ENCODE measurements around the gene CD151.

The CD151 gene

DNA sequence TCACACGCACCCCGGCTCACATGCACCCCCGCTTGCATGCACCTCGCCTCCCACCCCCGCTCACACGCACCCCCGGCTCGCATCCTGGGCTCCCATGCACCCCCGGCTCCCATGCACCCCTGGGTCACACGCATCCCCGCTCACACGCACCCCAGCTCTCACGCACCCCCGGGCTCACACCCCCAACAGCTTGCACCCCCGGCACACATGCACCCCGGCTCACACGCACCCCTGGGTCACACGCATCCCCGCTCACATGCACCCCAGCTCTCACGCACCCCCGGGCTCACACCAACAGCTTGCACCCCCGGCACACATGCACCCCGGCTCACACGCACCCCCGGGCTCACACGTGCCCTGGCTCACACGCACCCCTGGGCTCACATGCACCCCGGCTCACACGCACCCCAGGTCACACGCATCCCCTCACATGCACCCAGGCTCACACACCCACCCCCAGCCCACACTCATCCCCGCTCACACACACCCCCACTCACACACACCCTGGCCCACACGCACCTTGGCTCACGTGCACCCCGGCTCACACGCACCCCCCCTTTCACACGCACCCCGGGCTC lies 26.1 kb downstream of the CD151 start:
- no peaks in the 10 kb centered on the region for H3K27me3 ChIP-seq (replicated peaks; ENCODE audit: control insufficient read depth, insufficient read depth, low read length, poor library complexity, severe bottlenecking)
- H3K9me3 ChIP-seq (ENCODE audit: control insufficient read depth, low read length) = no peaks in the 10 kb centered on the region
- H3K36me3 ChIP-seq (ENCODE audit: control insufficient read depth, insufficient read depth, low read length) = no peaks in the 10 kb centered on the region
- DNase-seq = no peak
- no peaks in the 10 kb centered on the region for H3K4me1 ChIP-seq (ENCODE audit: control insufficient read depth, insufficient read depth, low read length, poor library complexity, severe bottlenecking)
- H3K4me3 ChIP-seq (ENCODE audit: insufficient read depth, low read depth, low read length, poor library complexity, severe bottlenecking) = no peak overlapping the region
- H3K27ac ChIP-seq (ENCODE audit: insufficient read depth, low read length, poor library complexity, severe bottlenecking) = no peak overlapping the region

DNA sequence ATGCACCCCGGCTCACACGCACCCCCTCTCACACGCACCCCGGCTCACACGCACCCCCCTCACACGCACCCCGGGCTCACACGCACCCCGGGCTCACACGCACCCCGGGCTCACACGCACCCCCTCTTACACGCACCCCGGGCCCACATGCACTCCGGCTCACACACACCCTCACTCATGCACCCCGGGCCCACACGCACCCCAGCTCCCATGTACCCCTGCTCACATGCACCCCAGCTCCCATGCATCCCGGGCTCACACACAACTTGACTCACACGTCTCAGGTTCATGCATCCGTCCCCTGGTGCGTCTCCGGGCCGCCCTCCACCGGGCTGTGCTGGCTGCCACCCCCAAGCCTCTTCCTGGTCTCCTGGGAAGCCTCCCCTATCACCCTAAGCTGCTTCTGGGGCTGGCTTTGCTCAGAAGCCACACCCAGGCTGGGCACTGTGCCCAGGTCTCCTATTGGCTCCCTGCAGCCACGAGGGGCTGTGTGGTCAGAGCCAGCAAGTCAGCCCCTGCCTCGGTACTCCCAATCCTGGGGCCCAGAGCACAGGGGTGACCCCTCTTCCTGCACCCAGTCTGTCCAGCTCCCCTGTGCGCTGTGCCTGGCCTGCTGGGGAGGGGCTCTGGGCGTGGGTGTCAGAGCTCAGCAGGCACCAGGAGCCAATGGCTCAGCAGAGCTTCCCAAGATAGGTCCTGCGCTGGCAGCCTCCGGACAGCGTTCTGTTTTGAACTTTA lies 26.8 kb downstream of the CD151 start:
- Histone ChIP-seq H3K4me1 (ENCODE audit: control insufficient read depth, insufficient read depth, low read length, poor library complexity, severe bottlenecking) (no peaks in the 10 kb centered on the region), H3K36me3 (ENCODE audit: control insufficient read depth, insufficient read depth, low read length) (no peaks in the 10 kb centered on the region), H3K9me3 (ENCODE audit: control insufficient read depth, low read length) (no peaks in the 10 kb centered on the region), H3K27ac (ENCODE audit: insufficient read depth, low read length, poor library complexity, severe bottlenecking) (no peak overlapping the region), H3K4me3 (ENCODE audit: insufficient read depth, low read depth, low read length, poor library complexity, severe bottlenecking) (no peak overlapping the region), H3K27me3 (replicated peaks; ENCODE audit: control insufficient read depth, insufficient read depth, low read length, poor library complexity, severe bottlenecking) (no peaks in the 10 kb centered on the region)
- no peak for DNase-seq

DNA sequence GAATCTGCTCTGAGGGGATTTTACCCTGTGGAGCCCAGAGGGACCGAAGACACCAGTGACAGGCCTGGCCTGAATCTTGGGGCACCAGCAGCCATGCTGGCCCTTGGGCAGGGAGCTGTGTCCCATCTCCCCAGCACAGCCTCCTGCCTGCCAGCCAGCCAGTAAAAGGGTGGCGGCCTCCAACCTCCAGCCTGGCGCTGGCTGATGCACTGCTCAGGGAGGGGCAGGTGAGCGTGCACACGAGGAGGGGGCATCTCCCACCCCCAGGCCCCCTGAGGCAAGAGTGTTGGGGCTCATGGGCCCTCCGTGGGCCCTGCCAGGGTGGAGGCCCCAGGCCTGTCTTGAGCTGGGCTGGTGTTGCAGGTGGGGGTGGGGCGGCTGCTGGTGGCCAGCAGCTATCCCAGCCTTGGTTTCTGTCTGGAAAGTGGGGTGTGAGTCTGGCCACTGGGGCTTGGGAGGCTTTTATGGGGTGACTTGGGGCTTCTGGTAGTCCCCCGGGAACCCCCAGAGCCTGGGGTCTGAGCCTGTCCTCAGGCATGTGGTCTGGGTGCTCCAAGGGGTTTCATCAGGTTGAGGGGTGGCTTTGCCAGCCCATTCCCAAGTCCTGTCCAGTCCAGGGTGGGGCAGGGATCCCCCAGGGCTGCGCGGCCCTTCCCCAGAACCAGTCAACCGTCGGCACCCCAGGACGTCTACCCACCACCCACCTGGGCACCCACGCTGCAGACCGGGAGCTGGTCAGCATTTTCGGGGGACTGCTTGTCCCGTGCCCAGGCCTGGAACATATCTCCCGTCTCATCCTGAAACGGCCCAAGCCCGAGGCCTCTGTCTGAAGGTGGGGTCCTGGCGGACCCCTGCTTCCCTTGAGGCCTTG lies 27.7 kb downstream of the CD151 start:
- Histone ChIP-seq H3K36me3 (ENCODE audit: control insufficient read depth, insufficient read depth, low read length) (no peaks in the 10 kb centered on the region), H3K4me1 (ENCODE audit: control insufficient read depth, insufficient read depth, low read length, poor library complexity, severe bottlenecking) (no peaks in the 10 kb centered on the region), H3K4me3 (ENCODE audit: insufficient read depth, low read depth, low read length, poor library complexity, severe bottlenecking) (no peak overlapping the region), H3K27ac (ENCODE audit: insufficient read depth, low read length, poor library complexity, severe bottlenecking) (no peak overlapping the region), H3K9me3 (ENCODE audit: control insufficient read depth, low read length) (no peaks in the 10 kb centered on the region), H3K27me3 (replicated peaks; ENCODE audit: control insufficient read depth, insufficient read depth, low read length, poor library complexity, severe bottlenecking) (no peaks in the 10 kb centered on the region)
- no peak for DNase-seq

DNA sequence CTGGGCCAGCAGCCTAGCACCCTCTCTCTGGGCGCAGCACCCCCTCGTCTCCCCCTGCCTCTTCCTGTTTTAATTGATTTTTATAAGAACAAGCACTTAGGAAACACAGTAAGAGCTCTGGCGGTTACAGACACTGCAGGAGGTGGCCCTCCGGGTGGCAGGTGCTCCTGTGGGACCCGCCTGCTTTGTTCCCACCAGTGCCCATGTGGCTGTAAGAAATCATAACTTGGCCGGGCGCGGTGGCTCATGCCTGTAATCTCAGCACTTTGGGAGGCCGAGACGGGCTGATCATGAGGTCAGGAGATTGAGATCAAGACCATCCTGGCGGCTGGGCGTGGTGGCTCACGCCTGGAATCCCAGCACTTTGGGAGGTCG lies 28.3 kb downstream of the CD151 start:
- DNase-seq = no peak
- Histone ChIP-seq H3K4me3 (ENCODE audit: insufficient read depth, low read depth, low read length, poor library complexity, severe bottlenecking) (no peak overlapping the region), H3K36me3 (ENCODE audit: control insufficient read depth, insufficient read depth, low read length) (no peaks in the 10 kb centered on the region), H3K27ac (ENCODE audit: insufficient read depth, low read length, poor library complexity, severe bottlenecking) (no peak overlapping the region), H3K27me3 (replicated peaks; ENCODE audit: control insufficient read depth, insufficient read depth, low read length, poor library complexity, severe bottlenecking) (no peaks in the 10 kb centered on the region), H3K9me3 (ENCODE audit: control insufficient read depth, low read length) (no peaks in the 10 kb centered on the region), H3K4me1 (ENCODE audit: control insufficient read depth, insufficient read depth, low read length, poor library complexity, severe bottlenecking) (no peaks in the 10 kb centered on the region)

DNA sequence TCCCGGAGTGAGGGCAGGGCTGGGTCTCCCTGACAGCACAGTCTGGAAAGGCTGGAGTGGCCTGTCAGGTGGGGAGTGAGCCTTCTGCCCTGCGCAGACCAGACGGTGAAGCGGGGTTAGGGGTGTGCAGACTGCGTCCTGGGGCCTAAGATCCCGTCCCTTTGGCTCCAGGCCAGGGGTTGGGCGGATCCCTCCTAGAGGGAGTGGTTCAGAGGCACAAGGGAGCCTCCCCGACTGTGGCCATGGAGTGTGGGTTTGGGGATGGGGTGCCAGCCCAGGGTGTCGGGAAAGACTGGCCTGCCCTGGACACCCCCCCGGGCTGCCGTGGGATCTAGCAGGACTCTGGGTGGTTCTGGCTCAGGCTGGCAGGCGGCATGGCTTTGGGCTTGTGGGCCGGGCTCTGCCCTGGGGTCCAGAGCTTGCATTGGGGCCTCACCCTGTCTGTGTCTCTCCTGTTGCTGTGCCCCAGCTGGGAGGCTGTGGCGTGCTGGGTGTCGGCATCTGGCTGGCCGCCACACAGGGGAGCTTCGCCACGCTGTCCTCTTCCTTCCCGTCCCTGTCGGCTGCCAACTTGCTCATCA lies 29.4 kb downstream of the CD151 start:
- Histone ChIP-seq H3K4me3 (ENCODE audit: insufficient read depth, low read depth, low read length, poor library complexity, severe bottlenecking) (no peak overlapping the region), H3K9me3 (ENCODE audit: control insufficient read depth, low read length) (no peaks in the 10 kb centered on the region), H3K27ac (ENCODE audit: insufficient read depth, low read length, poor library complexity, severe bottlenecking) (no peak overlapping the region), H3K4me1 (ENCODE audit: control insufficient read depth, insufficient read depth, low read length, poor library complexity, severe bottlenecking) (no peaks in the 10 kb centered on the region), H3K36me3 (ENCODE audit: control insufficient read depth, insufficient read depth, low read length) (no peaks in the 10 kb centered on the region), H3K27me3 (replicated peaks; ENCODE audit: control insufficient read depth, insufficient read depth, low read length, poor library complexity, severe bottlenecking) (no peaks in the 10 kb centered on the region)
- DNase-seq = no peak

DNA sequence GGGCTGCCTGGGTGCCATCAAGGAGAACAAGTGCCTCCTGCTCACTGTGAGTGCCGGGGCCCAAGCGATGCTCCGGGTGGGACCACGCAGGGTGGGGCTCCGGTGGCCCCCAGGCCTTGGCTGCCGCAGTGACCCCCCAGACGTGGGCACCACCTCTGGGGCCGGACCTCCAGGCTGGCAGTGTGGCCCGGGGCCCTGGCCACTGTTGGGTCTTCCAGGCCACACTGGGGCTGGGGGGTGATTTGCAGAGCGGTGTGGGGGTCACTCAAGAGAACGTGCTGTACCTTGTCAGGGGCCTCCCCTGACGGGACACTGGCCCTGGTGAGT lies 29.9 kb downstream of the CD151 start:
- no peak overlapping the region for H3K4me3 ChIP-seq (ENCODE audit: insufficient read depth, low read depth, low read length, poor library complexity, severe bottlenecking)
- H3K27me3 ChIP-seq (replicated peaks; ENCODE audit: control insufficient read depth, insufficient read depth, low read length, poor library complexity, severe bottlenecking) = no peaks in the 10 kb centered on the region
- no peak overlapping the region for H3K27ac ChIP-seq (ENCODE audit: insufficient read depth, low read length, poor library complexity, severe bottlenecking)
- H3K36me3 ChIP-seq (ENCODE audit: control insufficient read depth, insufficient read depth, low read length) = no peaks in the 10 kb centered on the region
- no peaks in the 10 kb centered on the region for H3K9me3 ChIP-seq (ENCODE audit: control insufficient read depth, low read length)
- DNase-seq = no peak
- no peaks in the 10 kb centered on the region for H3K4me1 ChIP-seq (ENCODE audit: control insufficient read depth, insufficient read depth, low read length, poor library complexity, severe bottlenecking)

DNA sequence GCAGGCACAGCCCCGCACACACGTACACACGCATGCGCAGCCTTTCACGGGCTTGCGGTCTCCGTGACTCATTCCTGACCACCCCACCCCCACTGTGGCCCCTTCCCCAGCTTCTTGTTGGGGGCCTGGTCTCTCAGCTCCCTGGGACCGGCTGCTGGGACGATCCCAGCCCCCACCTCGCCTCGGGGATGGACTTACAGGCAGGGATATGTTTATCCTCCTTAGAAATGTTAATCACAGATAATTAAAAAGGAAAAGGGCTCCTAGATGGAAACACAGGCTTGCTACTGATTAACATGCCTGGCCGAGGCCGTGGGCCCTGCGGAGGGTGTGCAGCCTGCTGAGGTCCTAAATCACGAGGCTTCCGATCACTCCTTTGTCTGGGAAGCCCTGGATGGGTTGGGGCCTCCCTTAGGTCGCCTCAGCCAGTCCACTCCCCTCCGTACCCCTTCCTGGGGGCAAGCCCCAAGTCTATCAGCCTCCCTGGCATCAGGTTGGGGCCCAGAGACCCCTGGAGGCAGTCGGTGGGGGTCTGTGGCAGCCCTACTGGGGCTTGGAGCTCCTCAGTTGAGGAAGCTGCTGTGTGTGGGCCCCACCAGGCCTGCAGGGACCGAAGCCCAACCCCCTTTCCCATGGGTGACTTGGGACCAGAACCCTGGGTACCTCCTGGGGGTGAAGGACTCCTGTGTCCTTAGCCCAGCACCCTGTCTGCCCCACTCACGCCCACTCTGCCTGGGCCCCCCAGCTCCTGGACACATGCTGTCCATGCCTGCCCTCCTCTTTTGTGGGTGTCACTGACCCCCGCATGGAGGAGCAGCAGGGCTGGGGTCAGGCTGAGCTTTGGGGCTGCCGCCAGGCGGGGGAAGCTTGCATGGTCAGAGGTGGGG lies 30.5 kb downstream of the CD151 start:
- Histone ChIP-seq H3K4me3 (ENCODE audit: insufficient read depth, low read depth, low read length, poor library complexity, severe bottlenecking) (no peak overlapping the region), H3K27ac (ENCODE audit: insufficient read depth, low read length, poor library complexity, severe bottlenecking) (no peak overlapping the region), H3K36me3 (ENCODE audit: control insufficient read depth, insufficient read depth, low read length) (no peaks in the 10 kb centered on the region), H3K9me3 (ENCODE audit: control insufficient read depth, low read length) (no peaks in the 10 kb centered on the region), H3K27me3 (replicated peaks; ENCODE audit: control insufficient read depth, insufficient read depth, low read length, poor library complexity, severe bottlenecking) (no peaks in the 10 kb centered on the region), H3K4me1 (ENCODE audit: control insufficient read depth, insufficient read depth, low read length, poor library complexity, severe bottlenecking) (no peaks in the 10 kb centered on the region)
- DNase-seq = no peak

DNA sequence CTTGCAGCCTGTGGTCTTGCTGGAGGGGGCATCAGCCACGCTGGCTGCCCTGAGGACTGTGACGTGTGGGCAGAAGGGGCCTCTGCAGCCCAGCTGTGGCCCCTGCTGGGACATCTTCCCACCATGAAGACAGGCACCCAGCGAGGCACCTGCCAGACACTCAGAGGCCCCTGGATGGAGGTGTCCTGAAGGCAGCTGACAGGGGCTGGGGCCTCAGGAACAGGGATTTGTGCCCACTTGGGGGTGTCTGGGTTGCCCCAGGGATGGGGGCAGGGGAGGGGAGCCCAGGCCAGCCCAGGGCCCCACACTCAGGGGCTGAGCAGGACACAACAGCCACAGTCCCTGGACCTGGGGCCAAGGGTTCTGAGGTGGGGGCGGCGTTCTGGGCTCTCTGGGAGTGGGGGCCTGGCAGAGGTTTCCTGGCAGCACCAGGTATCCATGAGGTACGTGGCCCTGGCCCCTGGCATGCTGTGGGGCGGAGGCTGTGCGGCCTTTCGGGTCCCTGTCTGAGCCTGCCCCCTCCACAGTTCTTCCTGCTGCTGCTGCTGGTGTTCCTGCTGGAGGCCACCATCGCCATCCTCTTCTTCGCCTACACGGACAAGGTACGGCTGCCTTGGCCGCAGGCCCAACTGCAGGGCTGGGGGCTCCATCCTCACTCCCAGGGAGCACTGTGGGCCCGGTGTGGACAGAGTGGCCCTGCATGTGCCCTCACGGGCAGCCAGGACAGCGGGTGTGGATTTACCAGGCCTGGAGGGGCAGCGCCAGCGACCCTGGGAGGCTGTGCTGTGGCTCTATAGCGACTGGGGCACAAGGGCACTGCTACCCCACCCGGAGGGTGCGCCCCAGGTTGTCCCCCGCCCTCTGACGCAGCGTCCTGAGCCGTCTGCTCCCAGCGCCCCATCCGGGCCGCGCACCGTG lies 31.4 kb downstream of the CD151 start:
- H3K27ac ChIP-seq (ENCODE audit: insufficient read depth, low read length, poor library complexity, severe bottlenecking) = no peak overlapping the region
- no peaks in the 10 kb centered on the region for H3K36me3 ChIP-seq (ENCODE audit: control insufficient read depth, insufficient read depth, low read length)
- H3K4me3 ChIP-seq (ENCODE audit: insufficient read depth, low read depth, low read length, poor library complexity, severe bottlenecking) = no peak overlapping the region
- H3K9me3 ChIP-seq (ENCODE audit: control insufficient read depth, low read length) = no peaks in the 10 kb centered on the region
- no peaks in the 10 kb centered on the region for H3K4me1 ChIP-seq (ENCODE audit: control insufficient read depth, insufficient read depth, low read length, poor library complexity, severe bottlenecking)
- no peaks in the 10 kb centered on the region for H3K27me3 ChIP-seq (replicated peaks; ENCODE audit: control insufficient read depth, insufficient read depth, low read length, poor library complexity, severe bottlenecking)
- no peak for DNase-seq

DNA sequence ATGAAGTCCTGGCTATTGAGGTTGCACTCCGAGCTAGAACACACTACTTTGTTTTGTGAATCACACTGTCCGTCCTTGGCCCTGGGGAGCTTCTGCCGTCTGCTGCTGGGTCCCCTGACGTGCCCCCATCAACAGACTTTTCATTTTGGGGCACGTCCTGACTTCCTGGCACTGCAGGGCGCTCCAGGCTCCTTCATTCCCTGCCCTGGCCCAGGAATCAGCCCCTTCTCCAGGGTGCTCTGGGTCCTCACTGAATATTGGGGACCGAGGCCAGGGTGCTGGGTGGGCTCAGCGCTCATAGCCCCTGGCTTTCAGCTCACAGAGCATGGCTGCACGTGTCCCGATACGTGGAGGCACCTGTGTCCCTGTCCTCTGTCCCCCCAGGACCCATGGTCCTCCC lies 32.1 kb downstream of the CD151 start:
- no peak for DNase-seq
- no peaks in the 10 kb centered on the region for H3K27me3 ChIP-seq (replicated peaks; ENCODE audit: control insufficient read depth, insufficient read depth, low read length, poor library complexity, severe bottlenecking)
- no peak overlapping the region for H3K4me3 ChIP-seq (ENCODE audit: insufficient read depth, low read depth, low read length, poor library complexity, severe bottlenecking)
- no peaks in the 10 kb centered on the region for H3K9me3 ChIP-seq (ENCODE audit: control insufficient read depth, low read length)
- H3K27ac ChIP-seq (ENCODE audit: insufficient read depth, low read length, poor library complexity, severe bottlenecking) = no peak overlapping the region
- no peaks in the 10 kb centered on the region for H3K36me3 ChIP-seq (ENCODE audit: control insufficient read depth, insufficient read depth, low read length)
- no peaks in the 10 kb centered on the region for H3K4me1 ChIP-seq (ENCODE audit: control insufficient read depth, insufficient read depth, low read length, poor library complexity, severe bottlenecking)

Data from effector memory CD4-positive, alpha-beta T cell (primary cell).